IMR-90 (cell line): Measurements from ENCODE around the gene TRAF7. TPM values are rescaled to one million over a fixed set of nuclear protein-coding genes. Genes with fewer than 3 reads are reported as not detected.

ENCODE experiments used
- ATAC-seq: fragments of 200-7000 bp; cut with Tn5 transposase; 2 replicates; pipeline ENCODE4 v1.9.1; 2020; ENCODE audit warnings: low read depth, mild to moderate bottlenecking, moderate library complexity
- BruUV-seq: library from RNA; stranded (reverse); fragments of 400-500 nt; replicated peaks from 2 replicates; lab custom pipeline; 2021; lab: Mats Ljungman, UMichigan
- CTCF ChIA-PET: fragments of 300-600 bp; formaldehyde crosslinking; extraction: SDS; loops from one replicate; lab custom pipeline; 2021; ENCODE audit warnings: antibody characterized with exemption; lab: Yijun Ruan, JAX
- POLR2A ChIA-PET: fragments of 300-600 bp; sonication (Branson Sonifier 250); formaldehyde crosslinking; loops from one replicate; lab custom pipeline; 2022; ENCODE audit warnings: antibody characterized with exemption; ENCODE audit not compliant: unreplicated experiment; lab: Charles Lee
- DNase-seq: peaks from one replicate; pipeline ENCODE4 v3.0.0; 2013
- H2AFZ ChIP-seq: replicated peaks from 2 replicates; pipeline ENCODE3; 2013; ENCODE audit warnings: low read length, mild to moderate bottlenecking; ENCODE audit not compliant: poor library complexity
- H2AK5ac ChIP-seq: 2 replicates; pipeline ENCODE4 v1.6.1; 2013; ENCODE audit warnings: low read depth, low read length, inconsistent platforms
- H2AK9ac ChIP-seq: replicated peaks from 2 replicates; pipeline ENCODE3; 2013; ENCODE audit warnings: mild to moderate bottlenecking, low read depth, low read length, moderate library complexity; ENCODE audit not compliant: poor library complexity
- H2BK120ac ChIP-seq: 2 replicates; pipeline ENCODE4 v1.6.1; 2013; ENCODE audit warnings: low read depth, low read length, inconsistent platforms
- H2BK15ac ChIP-seq: 3 replicates; pipeline ENCODE4 v1.6.1; 2013; ENCODE audit warnings: low read depth, low read length, inconsistent platforms
- H2BK20ac ChIP-seq: 2 replicates; pipeline ENCODE4 v1.6.1; 2013; ENCODE audit warnings: low read depth, mild to moderate bottlenecking, inconsistent platforms, low read length, moderate library complexity
- H2BK5ac ChIP-seq: 2 replicates; pipeline ENCODE4 v1.6.1; 2013; ENCODE audit warnings: mild to moderate bottlenecking, low read depth, low read length, inconsistent platforms; ENCODE audit not compliant: poor library complexity, severe bottlenecking
- H3K14ac ChIP-seq: replicated peaks from 2 replicates; pipeline ENCODE4 v1.6.1; 2013; ENCODE audit warnings: low read depth, low read length, inconsistent platforms
- H3K18ac ChIP-seq: 2 replicates; pipeline ENCODE4 v1.6.1; 2013; ENCODE audit warnings: low read depth, low read length, control low read depth
- H3K23ac ChIP-seq: 2 replicates; pipeline ENCODE4 v1.6.1; 2013; ENCODE audit warnings: low read depth, low read length, inconsistent platforms
- H3K27ac ChIP-seq: 2 replicates; pipeline ENCODE4 v1.5.1; 2013; ENCODE audit warnings: mild to moderate bottlenecking, control low read depth, low read length; ENCODE audit not compliant: insufficient read depth
- H3K27me3 ChIP-seq: 2 replicates; pipeline ENCODE4 v1.6.1; 2013; ENCODE audit warnings: low read length; ENCODE audit not compliant: control insufficient read depth, insufficient read depth
- H3K36me3 ChIP-seq: 2 replicates; pipeline ENCODE4 v1.6.1; 2013; ENCODE audit warnings: low read length, mixed read lengths; ENCODE audit not compliant: control insufficient read depth, insufficient read depth
- H3K4ac ChIP-seq: 2 replicates; pipeline ENCODE4 v1.6.1; 2013; ENCODE audit warnings: low read depth, low read length, inconsistent platforms
- H3K4me1 ChIP-seq: 2 replicates; pipeline ENCODE4 v1.6.1; 2013; ENCODE audit warnings: low read length, mixed read lengths; ENCODE audit not compliant: control insufficient read depth, insufficient read depth
- H3K4me2 ChIP-seq: 2 replicates; pipeline ENCODE4 v1.6.1; 2013; ENCODE audit warnings: low read depth, mild to moderate bottlenecking, control low read depth, low read length, moderate library complexity
- H3K4me3 ChIP-seq: 2 replicates; pipeline ENCODE4 v1.5.1; 2013; ENCODE audit warnings: low read depth, mild to moderate bottlenecking, control low read depth, low read length, moderate library complexity; ENCODE audit not compliant: insufficient read depth
- H3K56ac ChIP-seq: 2 replicates; pipeline ENCODE4 v1.6.1; 2013; ENCODE audit warnings: low read length, inconsistent platforms; ENCODE audit not compliant: insufficient read depth; ENCODE audit errors: extremely low read depth
- H3K79me1 ChIP-seq, 2 experiments: 2 replicates each; pipeline ENCODE4 v1.6.1; 2013; ENCODE audit warnings: low read length in 2 of 2, inconsistent platforms in 1 of 2, low read depth in 1 of 2
- H3K9ac ChIP-seq: 2 replicates; pipeline ENCODE4 v1.6.1; 2013; ENCODE audit warnings: low read depth, low read length, control low read depth
- H3K9me1 ChIP-seq: 2 replicates; pipeline ENCODE4 v1.6.1; 2013; ENCODE audit warnings: low read length, inconsistent platforms; ENCODE audit not compliant: insufficient read depth
- H3K9me3 ChIP-seq: 2 replicates; pipeline ENCODE4 v1.6.1; 2013; ENCODE audit warnings: low read length; ENCODE audit not compliant: control insufficient read depth, insufficient read depth
- H4K20me1 ChIP-seq: 2 replicates; pipeline ENCODE4 v1.6.1; 2013; ENCODE audit warnings: low read length, inconsistent platforms; ENCODE audit not compliant: insufficient read depth
- H4K5ac ChIP-seq: 2 replicates; pipeline ENCODE4 v1.6.1; 2013; ENCODE audit warnings: mild to moderate bottlenecking, low read depth, low read length, control low read depth
- H4K8ac ChIP-seq, 2 experiments: 2 replicates each; pipeline ENCODE4 v1.6.1; 2013; ENCODE audit warnings: low read depth in 2 of 2, low read length in 2 of 2, control low read depth in 1 of 2, inconsistent platforms in 1 of 2
- H4K91ac ChIP-seq: 2 replicates; pipeline ENCODE4 v1.6.1; 2013; ENCODE audit warnings: low read depth, low read length, inconsistent platforms; ENCODE audit not compliant: insufficient read depth
- BHLHE40 ChIP-seq: fragments of 150-350 bp; IDR thresholded peaks from 2 replicates; pipeline ENCODE4 v1.6.1; 2016; ENCODE audit warnings: mild to moderate bottlenecking, low read depth, low read length
- FOS ChIP-seq: fragments of 150-350 bp; IDR thresholded peaks from 2 replicates; pipeline ENCODE4 v1.6.1; 2016; ENCODE audit warnings: low read depth, low read length
- MAZ ChIP-seq: IDR thresholded peaks from 2 replicates; pipeline ENCODE4 v1.6.1; 2012; ENCODE audit warnings: low read depth, mild to moderate bottlenecking, low read length, improper control_type of control experiment, moderate library complexity, borderline replicate concordance
- RCOR1 ChIP-seq: IDR thresholded peaks from 2 replicates; pipeline ENCODE4 v1.6.1; 2012; ENCODE audit warnings: mild to moderate bottlenecking, low read length, improper control_type of control experiment; ENCODE audit not compliant: insufficient replicate concordance
- WGBS, 2 experiments: methylation state at CpG; one replicate each; pipeline versions ENCODE4 v1.1.5 to v1.1.7; 2013; ENCODE audit warnings: missing lambda C conversion rate in 2 of 2; ENCODE audit not compliant: insufficient read length in 1 of 2; ENCODE audit errors: extremely low coverage in 2 of 2; 5-methylcytosine and 5-hydroxymethylcytosine counted together
- dilution Hi-C: fragments of 300-500 bp; cut with HindIII; formaldehyde crosslinking; loops from one replicate; pipeline ENCODE4 v1.14.3; 2018; ENCODE audit warnings: low sequenced_read_pairs; ENCODE audit not compliant: unreplicated experiment
- in situ Hi-C: fragments of 300-500 bp; cut with MboI; formaldehyde crosslinking; loops from 3 replicates; pipeline ENCODE4 v1.14.3; 2019; ENCODE audit warnings: low sequenced_read_pairs, inconsistent platforms, mixed read lengths
- intact Hi-C: fragments of 100-400 bp; cut with micrococcal nuclease; formaldehyde crosslinking; loops from 2 replicates; pipeline ENCODE4 v1.10.0; 2022
- polyA plus RNA-seq, 3 experiments: library from polyadenylated mRNA; depleted of rRNA; stranded (reverse); fragments of >200 nt; gene quantifications; 2 replicates each; pipeline ENCODE4 v1.2.3, GENCODE V29; 2012; ENCODE audit warnings: low replicate concordance in 1 of 3
- total RNA-seq: library from RNA; depleted of rRNA; stranded (reverse); fragments of >200 nt; gene quantifications from 2 replicates; pipeline ENCODE4 v1.2.3, GENCODE V29; 2012
- TF ChIP-seq, protein P1 (sequence below): fragments of 150-350 bp; IDR thresholded peaks from 2 replicates; pipeline ENCODE4 v1.6.1; 2017; ENCODE audit warnings: mild to moderate bottlenecking, antibody characterized with exemption, low read length, low read depth
- TF ChIP-seq, protein P2 (sequence below): conservative IDR thresholded peaks from 2 replicates; pipeline ENCODE4 v1.5.1; 2012; ENCODE audit warnings: mild to moderate bottlenecking, low read depth, low read length, improper control_type of control experiment

Gene TRAF7
- total and polyA plus RNA-seq, 2 of the 4 experiments (the other 2 are of a cell fraction), result 29.6 to 52.6 TPM

- no peaks in the 10 kb centered on the region; the same call in 1 of the 2 replicates for H3K27me3 ChIP-seq
- no peak overlapping the region for H2BK120ac ChIP-seq
- peaks cover 3% of the 10 kb centered on the region; the same call in 1 of the 2 replicates for H3K9me1 ChIP-seq
- no peak for DNase-seq
- H3K56ac ChIP-seq, result no peak overlapping the region
- no peak overlapping the region for H2BK5ac ChIP-seq
- CTCF ChIA-PET, result no interaction called here
- H3K4ac ChIP-seq, result no peak overlapping the region
- no peak overlapping the region for H3K4me3 ChIP-seq
- H2AK9ac ChIP-seq, result peak overlapping the region; percentile 24
- no peak overlapping the region for H2AFZ ChIP-seq
- intact Hi-C loops, result no loop called here
- H4K20me1 ChIP-seq, result peaks cover 4% of the 10 kb centered on the region; the same call in 1 of the 2 replicates
- no peak overlapping the region for H4K8ac ChIP-seq
- ATAC-seq, result no peak
- no peak overlapping the region for H3K4me2 ChIP-seq
- H3K4me1 ChIP-seq, result no peaks in the 10 kb centered on the region
- H2BK20ac ChIP-seq, result no peak overlapping the region
- in situ Hi-C loops, result no loop called here
- POLR2A ChIA-PET, result no interaction called here
- TF ChIP-seq FOS (no peak), BHLHE40 (no peak), MAZ (no peak), RCOR1 (no peak)
- TF ChIP-seq, protein P1, sequence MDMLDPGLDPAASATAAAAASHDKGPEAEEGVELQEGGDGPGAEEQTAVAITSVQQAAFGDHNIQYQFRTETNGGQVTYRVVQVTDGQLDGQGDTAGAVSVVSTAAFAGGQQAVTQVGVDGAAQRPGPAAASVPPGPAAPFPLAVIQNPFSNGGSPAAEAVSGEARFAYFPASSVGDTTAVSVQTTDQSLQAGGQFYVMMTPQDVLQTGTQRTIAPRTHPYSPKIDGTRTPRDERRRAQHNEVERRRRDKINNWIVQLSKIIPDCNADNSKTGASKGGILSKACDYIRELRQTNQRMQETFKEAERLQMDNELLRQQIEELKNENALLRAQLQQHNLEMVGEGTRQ, result no peak
- TF ChIP-seq, protein P2, sequence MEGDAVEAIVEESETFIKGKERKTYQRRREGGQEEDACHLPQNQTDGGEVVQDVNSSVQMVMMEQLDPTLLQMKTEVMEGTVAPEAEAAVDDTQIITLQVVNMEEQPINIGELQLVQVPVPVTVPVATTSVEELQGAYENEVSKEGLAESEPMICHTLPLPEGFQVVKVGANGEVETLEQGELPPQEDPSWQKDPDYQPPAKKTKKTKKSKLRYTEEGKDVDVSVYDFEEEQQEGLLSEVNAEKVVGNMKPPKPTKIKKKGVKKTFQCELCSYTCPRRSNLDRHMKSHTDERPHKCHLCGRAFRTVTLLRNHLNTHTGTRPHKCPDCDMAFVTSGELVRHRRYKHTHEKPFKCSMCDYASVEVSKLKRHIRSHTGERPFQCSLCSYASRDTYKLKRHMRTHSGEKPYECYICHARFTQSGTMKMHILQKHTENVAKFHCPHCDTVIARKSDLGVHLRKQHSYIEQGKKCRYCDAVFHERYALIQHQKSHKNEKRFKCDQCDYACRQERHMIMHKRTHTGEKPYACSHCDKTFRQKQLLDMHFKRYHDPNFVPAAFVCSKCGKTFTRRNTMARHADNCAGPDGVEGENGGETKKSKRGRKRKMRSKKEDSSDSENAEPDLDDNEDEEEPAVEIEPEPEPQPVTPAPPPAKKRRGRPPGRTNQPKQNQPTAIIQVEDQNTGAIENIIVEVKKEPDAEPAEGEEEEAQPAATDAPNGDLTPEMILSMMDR, result no peak
- no peak overlapping the region for H4K5ac ChIP-seq
- no TSS peak for BruUV-seq
- no peak overlapping the region for H3K23ac ChIP-seq
- no peaks in the 10 kb centered on the region for H3K79me1 ChIP-seq
- no peak overlapping the region for H3K9ac ChIP-seq
- WGBS, 2 experiments, result 69% methylated on average over 13 of the region's 17 CpGs; no CpG with 5 or more reads in 1 of the 2 experiments
- H4K91ac ChIP-seq, result no peak overlapping the region
- H3K9me3 ChIP-seq, result no peaks in the 10 kb centered on the region
- dilution Hi-C loops, result no loop called here
- H3K27ac ChIP-seq, result no peak overlapping the region
- H3K18ac ChIP-seq, result no peak overlapping the region
- H3K36me3 ChIP-seq, result no peaks in the 10 kb centered on the region
- no peak overlapping the region for H2BK15ac ChIP-seq
- H3K14ac ChIP-seq, result no peak overlapping the region
- no peak overlapping the region for H2AK5ac ChIP-seq
These were observed 31.6 kb downstream of the TRAF7 start for GRCh38 chr16:2187212-2187611.
